Panc1 (cell line): ENCODE data around the gene ZNF544.

Source experiments
- POLR2AphosphoS5 ChIP-seq: IDR thresholded peaks from 2 replicates; pipeline ENCODE4 v1.6.1; 2012; ENCODE audit warnings: mild to moderate bottlenecking, low read depth, low read length, moderate library complexity
- TCF7L2 ChIP-seq: IDR thresholded peaks from 2 replicates; pipeline ENCODE4 v1.6.1; 2011; ENCODE audit warnings: mild to moderate bottlenecking, low read depth, low read length, inconsistent platforms
- TF ChIP-seq, protein P1 (sequence below): fragments of 450-650 bp; IDR thresholded peaks from 2 replicates; pipeline ENCODE4 v1.5.1; 2017; ENCODE audit warnings: mild to moderate bottlenecking
- TF ChIP-seq, protein P2 (sequence below), 2 experiments: IDR thresholded peaks; 2 replicates each; pipeline ENCODE4 v1.6.1; 2011 to 2012; ENCODE audit warnings: low read depth in 2 of 2, control low read depth in 1 of 2, low read length in 1 of 2, mild to moderate bottlenecking in 1 of 2, moderate library complexity in 1 of 2; ENCODE audit not compliant: insufficient read depth in 1 of 2

DNA sequence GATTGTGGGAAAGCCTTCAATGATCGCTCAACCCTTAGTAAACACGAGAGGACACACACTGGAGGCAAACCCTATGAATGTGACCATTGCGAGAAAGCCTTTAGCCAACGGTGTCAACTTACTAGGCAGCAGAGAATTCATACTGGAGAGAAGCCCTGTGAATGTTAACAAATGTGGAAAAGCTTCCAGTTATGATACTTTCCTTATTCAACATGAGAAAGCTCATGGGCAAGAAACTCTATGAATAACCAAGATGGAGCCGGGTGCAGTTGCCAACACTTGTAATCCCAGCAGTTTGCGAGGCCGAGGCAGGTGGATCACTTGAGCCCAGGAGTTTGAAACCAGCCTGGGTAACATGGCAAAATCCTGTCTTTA lies 34.2 kb downstream of the ZNF544 start:
- TF ChIP-seq, protein P1, sequence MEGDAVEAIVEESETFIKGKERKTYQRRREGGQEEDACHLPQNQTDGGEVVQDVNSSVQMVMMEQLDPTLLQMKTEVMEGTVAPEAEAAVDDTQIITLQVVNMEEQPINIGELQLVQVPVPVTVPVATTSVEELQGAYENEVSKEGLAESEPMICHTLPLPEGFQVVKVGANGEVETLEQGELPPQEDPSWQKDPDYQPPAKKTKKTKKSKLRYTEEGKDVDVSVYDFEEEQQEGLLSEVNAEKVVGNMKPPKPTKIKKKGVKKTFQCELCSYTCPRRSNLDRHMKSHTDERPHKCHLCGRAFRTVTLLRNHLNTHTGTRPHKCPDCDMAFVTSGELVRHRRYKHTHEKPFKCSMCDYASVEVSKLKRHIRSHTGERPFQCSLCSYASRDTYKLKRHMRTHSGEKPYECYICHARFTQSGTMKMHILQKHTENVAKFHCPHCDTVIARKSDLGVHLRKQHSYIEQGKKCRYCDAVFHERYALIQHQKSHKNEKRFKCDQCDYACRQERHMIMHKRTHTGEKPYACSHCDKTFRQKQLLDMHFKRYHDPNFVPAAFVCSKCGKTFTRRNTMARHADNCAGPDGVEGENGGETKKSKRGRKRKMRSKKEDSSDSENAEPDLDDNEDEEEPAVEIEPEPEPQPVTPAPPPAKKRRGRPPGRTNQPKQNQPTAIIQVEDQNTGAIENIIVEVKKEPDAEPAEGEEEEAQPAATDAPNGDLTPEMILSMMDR, result no peak
- no peak for TF ChIP-seq POLR2AphosphoS5
- TF ChIP-seq TCF7L2, result no peak
- TF ChIP-seq, protein P2, sequence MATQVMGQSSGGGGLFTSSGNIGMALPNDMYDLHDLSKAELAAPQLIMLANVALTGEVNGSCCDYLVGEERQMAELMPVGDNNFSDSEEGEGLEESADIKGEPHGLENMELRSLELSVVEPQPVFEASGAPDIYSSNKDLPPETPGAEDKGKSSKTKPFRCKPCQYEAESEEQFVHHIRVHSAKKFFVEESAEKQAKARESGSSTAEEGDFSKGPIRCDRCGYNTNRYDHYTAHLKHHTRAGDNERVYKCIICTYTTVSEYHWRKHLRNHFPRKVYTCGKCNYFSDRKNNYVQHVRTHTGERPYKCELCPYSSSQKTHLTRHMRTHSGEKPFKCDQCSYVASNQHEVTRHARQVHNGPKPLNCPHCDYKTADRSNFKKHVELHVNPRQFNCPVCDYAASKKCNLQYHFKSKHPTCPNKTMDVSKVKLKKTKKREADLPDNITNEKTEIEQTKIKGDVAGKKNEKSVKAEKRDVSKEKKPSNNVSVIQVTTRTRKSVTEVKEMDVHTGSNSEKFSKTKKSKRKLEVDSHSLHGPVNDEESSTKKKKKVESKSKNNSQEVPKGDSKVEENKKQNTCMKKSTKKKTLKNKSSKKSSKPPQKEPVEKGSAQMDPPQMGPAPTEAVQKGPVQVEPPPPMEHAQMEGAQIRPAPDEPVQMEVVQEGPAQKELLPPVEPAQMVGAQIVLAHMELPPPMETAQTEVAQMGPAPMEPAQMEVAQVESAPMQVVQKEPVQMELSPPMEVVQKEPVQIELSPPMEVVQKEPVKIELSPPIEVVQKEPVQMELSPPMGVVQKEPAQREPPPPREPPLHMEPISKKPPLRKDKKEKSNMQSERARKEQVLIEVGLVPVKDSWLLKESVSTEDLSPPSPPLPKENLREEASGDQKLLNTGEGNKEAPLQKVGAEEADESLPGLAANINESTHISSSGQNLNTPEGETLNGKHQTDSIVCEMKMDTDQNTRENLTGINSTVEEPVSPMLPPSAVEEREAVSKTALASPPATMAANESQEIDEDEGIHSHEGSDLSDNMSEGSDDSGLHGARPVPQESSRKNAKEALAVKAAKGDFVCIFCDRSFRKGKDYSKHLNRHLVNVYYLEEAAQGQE (IDR thresholded peaks at IDR 0.05; ENCODE audit: insufficient read depth in 1 of 2, low read depth in 2 of 2, low read length in 1 of 2), result no peak
